K562 (cell line): ENCODE results near the gene ITGB5. TPM values are rescaled to one million over a fixed set of nuclear protein-coding genes. Genes with fewer than 3 reads are reported as not detected.

Source experiments
- ATAC-seq: fragments of 200-7000 bp; cut with Tn5 transposase; 3 replicates; pipeline ENCODE4 v1.9.1; 2020; ENCODE audit warnings: moderate library complexity
- BruUV-seq: library from RNA; stranded (reverse); fragments of 400-500 nt; replicated peaks from 2 replicates; lab custom pipeline; 2021; lab: Mats Ljungman, UMichigan
- CTCF ChIA-PET: fragments of 300-600 bp; formaldehyde crosslinking; extraction: SDS; loops from one replicate; lab custom pipeline; 2021; ENCODE audit warnings: low intra/inter-chr PET ratio; lab: Yijun Ruan, JAX
- POLR2A ChIA-PET: fragments of 300-600, 350-650 bp; sonication (Branson Sonifier 250); formaldehyde crosslinking; extraction: SDS; loops from one replicate; lab custom pipeline; 2021; ENCODE audit warnings: antibody characterized with exemption, inconsistent platforms; lab: Yijun Ruan, JAX
- DNase-seq, 4 experiments: peaks; one replicate each; pipeline versions ENCODE4 v3.0.0 to v3.0.0-alpha.2; 2011 to 2018; ENCODE audit warnings: low spot score in 3 of 4, mixed read lengths in 3 of 4; ENCODE audit errors: extremely low read depth in 1 of 4
- FAIRE-seq: peaks from 2 replicates; lab custom pipeline; 2011; peaks lifted over from hg19 to GRCh38; lab: Jason Lieb, UNC
- H2AFZ ChIP-seq: 2 replicates; pipeline ENCODE4 v1.6.0; 2011; ENCODE audit warnings: low read depth, low read length, control low read depth, inconsistent platforms
- H3K27ac ChIP-seq: fragments of 200-600 bp; 3 replicates; pipeline ENCODE4 v1.8.0; 2011; ENCODE audit warnings: low read depth, mild to moderate bottlenecking, control low read depth, inconsistent platforms, low read length, moderate library complexity, mixed read lengths; ENCODE audit errors: extremely low read depth
- H3K27me3 ChIP-seq, 2 experiments: fragments of 300-600 bp in 1 of 2; 2 replicates in 1 of 2; 3 replicates in 1 of 2; pipeline versions ENCODE4 v1.6.0 to v1.8.0; 2011; ENCODE audit warnings: inconsistent platforms in 2 of 2, low read length in 2 of 2, mild to moderate bottlenecking in 1 of 2, mixed read lengths in 1 of 2, moderate library complexity in 1 of 2; ENCODE audit not compliant: control insufficient read depth in 2 of 2, insufficient read depth in 2 of 2
- H3K36me3 ChIP-seq: fragments of 300-600 bp; 3 replicates; pipeline ENCODE4 v1.8.0; 2011; ENCODE audit warnings: mild to moderate bottlenecking, low read length, inconsistent platforms; ENCODE audit not compliant: control insufficient read depth, insufficient read depth
- H3K4me1 ChIP-seq, 2 experiments: fragments of 200-600 bp in 1 of 2; replicated peaks in 1 of 2; 2 replicates in 1 of 2; 3 replicates in 1 of 2; pipeline versions ENCODE4 v1.5.1 to v1.8.0; 2011; ENCODE audit warnings: inconsistent platforms in 2 of 2, low read length in 2 of 2, mild to moderate bottlenecking in 1 of 2, mixed read lengths in 1 of 2, moderate library complexity in 1 of 2; ENCODE audit not compliant: control insufficient read depth in 2 of 2, insufficient read depth in 2 of 2
- H3K4me2 ChIP-seq: 2 replicates; pipeline ENCODE4 v1.6.1; 2011; ENCODE audit warnings: low read length, control low read depth, inconsistent platforms, mixed read lengths; ENCODE audit not compliant: insufficient read depth
- H3K4me3 ChIP-seq: fragments of 200-600 bp; sonication (generic), shearing (Covaris generic); 2 replicates; pipeline ENCODE4 v1.5.1; 2016; ENCODE audit warnings: control low read depth, inconsistent platforms
- H3K79me2 ChIP-seq: fragments of 200-600 bp; 3 replicates; pipeline ENCODE4 v1.8.0; 2011; ENCODE audit warnings: low read length, inconsistent platforms; ENCODE audit not compliant: control insufficient read depth, insufficient read depth
- H3K9ac ChIP-seq, 2 experiments: 2 replicates each; pipeline versions ENCODE4 v1.6.0 to v1.6.1; 2011; ENCODE audit warnings: low read depth in 2 of 2, low read length in 2 of 2, control low read depth in 1 of 2, inconsistent platforms in 1 of 2, mild to moderate bottlenecking in 1 of 2, mixed read lengths in 1 of 2; ENCODE audit not compliant: insufficient read depth in 1 of 2
- H3K9me1 ChIP-seq: one replicate; pipeline ENCODE4 v1.6.0; 2011; ENCODE audit warnings: inconsistent platforms, mild to moderate bottlenecking, low read length, moderate library complexity; ENCODE audit not compliant: control insufficient read depth, insufficient read depth
- H3K9me3 ChIP-seq: replicated peaks from 2 replicates; pipeline ENCODE4 v1.5.1; 2011; ENCODE audit warnings: low read depth, low read length, inconsistent platforms; ENCODE audit not compliant: control insufficient read depth, insufficient read depth
- H4K20me1 ChIP-seq: replicated peaks from 2 replicates; pipeline ENCODE4 v1.6.1; 2011; ENCODE audit warnings: low read length, inconsistent platforms, mixed read lengths; ENCODE audit not compliant: control insufficient read depth, insufficient read depth
- CTCF ChIP-seq, 3 experiments: IDR thresholded peaks in 2 of 3; conservative IDR thresholded peaks in 1 of 3; 2 replicates each; pipeline ENCODE4 v1.5.1; 2011 to 2012; ENCODE audit warnings: low read length in 3 of 3, mild to moderate bottlenecking in 3 of 3, control low read depth in 2 of 3, improper control_type of control experiment in 1 of 3, inconsistent platforms in 1 of 3, low read depth in 1 of 3, mixed read lengths in 1 of 3, moderate library complexity in 1 of 3; ENCODE audit not compliant: insufficient read depth in 2 of 3
- HDAC8 ChIP-seq: fragments of 450-650 bp; IDR thresholded peaks from 2 replicates; pipeline ENCODE4 v1.6.1; 2016; ENCODE audit warnings: mild to moderate bottlenecking, missing genetic modification characterization, moderate library complexity, missing compliant biosample characterization
- NRF1 ChIP-seq, 2 experiments: fragments of 450-650 bp; IDR thresholded peaks in 1 of 2; conservative IDR thresholded peaks in 1 of 2; 2 replicates each; pipeline ENCODE4 v1.6.1; 2014; ENCODE audit warnings: mild to moderate bottlenecking in 2 of 2
- PKNOX1 ChIP-seq: fragments of 450-650 bp; IDR thresholded peaks from 2 replicates; pipeline ENCODE4 v1.6.1; 2016
- RAD21 ChIP-seq, 2 experiments: fragments of 250-450 bp in 1 of 2; fragments of 450-650 bp in 1 of 2; sonication (Bioruptor Pico) in 1 of 2; formaldehyde crosslinking in 1 of 2; IDR thresholded peaks in 1 of 2; conservative IDR thresholded peaks in 1 of 2; 2 replicates each; pipeline versions ENCODE4 v1.4.0 to v1.8.0; 2020 to 2022; ENCODE audit warnings: mild to moderate bottlenecking in 2 of 2, moderate library complexity in 1 of 2
- ZNF639 ChIP-seq, 2 experiments: fragments of 200-800 bp in 1 of 2; sonication (Bioruptor generic) in 1 of 2; sonication (generic) in 1 of 2; formaldehyde crosslinking in 1 of 2; IDR thresholded peaks in 1 of 2; conservative IDR thresholded peaks in 1 of 2; 2 replicates each; pipeline versions ENCODE4 v1.5.0 to v1.6.1; 2016 to 2020; ENCODE audit warnings: missing compliant biosample characterization in 1 of 2, missing genetic modification characterization in 1 of 2, missing genetic modification reagents in 1 of 2
- WGBS: fragments of 100-300 bp; shearing (Covaris generic); methylation state at CpG from one replicate; pipeline ENCODE4 v1.1.6; 2016; ENCODE audit warnings: low coverage, mixed read lengths; ENCODE audit not compliant: insufficient coverage; ENCODE audit errors: missing lambda C conversion rate; 5-methylcytosine and 5-hydroxymethylcytosine counted together
- in situ Hi-C: fragments of 300-500 bp; cut with MboI; formaldehyde crosslinking; loops from 4 replicates; pipeline ENCODE4 v1.15.0; 2018; ENCODE audit warnings: inconsistent platforms, mixed read lengths
- intact Hi-C: fragments of 100-400 bp; cut with micrococcal nuclease; formaldehyde crosslinking; loops from 2 replicates; pipeline ENCODE4 v1.14.2; 2022
- polyA plus RNA-seq, 8 experiments: library from polyadenylated mRNA; depleted of rRNA in 4 of 8; stranded (reverse) in 5 of 8; unstranded in 3 of 8; fragments of >200 nt; fragmentation: Nextera tagmentation in 2 of 8; fragmentation: Illumina TruSeq in 1 of 8; extraction: Ambion mirVana in 2 of 8; extraction: Trizol in 1 of 8; gene quantifications; 2 replicates each; pipeline versions ENCODE4 v1.2.1 to v1.2.3, GENCODE V29; 2011 to 2014; ENCODE audit warnings: inconsistent platforms in 1 of 8, missing spikeins in 1 of 8
- total RNA-seq, 7 experiments: library from RNA; depleted of rRNA in 6 of 7; stranded (reverse); fragments of >200 nt in 6 of 7; fragmentation: Illumina TruSeq in 2 of 7; extraction: Trizol in 2 of 7; gene quantifications; 2 replicates each; pipeline versions ENCODE4 v1.2.1 to v1.2.3, GENCODE V29; 2011 to 2021; ENCODE audit warnings: low replicate concordance in 1 of 7

Gene ITGB5
- total and polyA plus RNA-seq, 9 of the 15 experiments (the other 6 are each of a cell fraction or from before 2014, with no cell fraction given), result 1.7 to 46.8 (median 9.9) TPM

GRCh38 chr3:124928333-124929202, 41.4 kb upstream of the ITGB5 start:
- Histone ChIP-seq H3K9ac (no peak overlapping the region), H4K20me1 (no peaks in the 10 kb centered on the region), H3K27ac (no peak overlapping the region), H3K4me1 (no peaks in the 10 kb centered on the region), H2AFZ (no peak overlapping the region), H3K4me3 (no peak overlapping the region), H3K36me3 (no peaks in the 10 kb centered on the region), H3K79me2 (no peaks in the 10 kb centered on the region), H3K4me2 (no peak overlapping the region), H3K9me1 (no peaks in the 10 kb centered on the region), H3K27me3 (no peaks in the 10 kb centered on the region), H3K9me3 (no peaks in the 10 kb centered on the region)
- in situ Hi-C loops (loop anchor here (10.0 kb wide), 1 partner anchor 656 kb away; no protein-coding TSS in a partner anchor), intact Hi-C loops (loop anchor here (2.0 to 5.0 kb wide), 3 partner anchors 59 to 654 kb away; no protein-coding TSS in a partner anchor)
- no TSS peak for BruUV-seq
- WGBS, result 0% methylated on average over 4 of the region's 4 CpGs
- ChIA-PET CTCF (interaction anchor here (0.6 to 0.8 kb wide), 3 partner anchors 215 to 657 kb away, joined by 3 to 6 read pairs (median 4); no protein-coding TSS in a partner anchor), POLR2A (no interaction called here)
- DNase-seq (peak; percentile 12 to 63 (median 16)), ATAC-seq (peak; percentile 78), FAIRE-seq (peak; percentile 81)
- TF ChIP-seq HDAC8 (tag) (no peak), NRF1 (conservative IDR thresholded peaks at IDR 0.05 in 1 of 2, IDR thresholded peaks at IDR 0.05 in 1 of 2) (no peak), RAD21 (CRISPR knock-in tag; conservative IDR thresholded peaks at IDR 0.05 in 1 of 2, IDR thresholded peaks at IDR 0.05 in 1 of 2) (peak; percentile 51 to 75), ZNF639 (CRISPR knock-in tag; conservative IDR thresholded peaks at IDR 0.05 in 1 of 2, IDR thresholded peaks at IDR 0.05 in 1 of 2) (no peak), PKNOX1 (no peak), CTCF (IDR thresholded peaks at IDR 0.05 in 2 of 3, conservative IDR thresholded peaks at IDR 0.05 in 1 of 3; ENCODE audit: insufficient read depth in 2 of 3, low read depth in 1 of 3, low read length in 3 of 3) (peak; percentile 42 to 68 (median 56); a peak in 5 of 6 replicates)
